ENCODE results near the gene UCHL1. TPM values are rescaled to one million over a fixed set of nuclear protein-coding genes. Genes with fewer than 3 reads are reported as not detected.

The UCHL1 gene
- total and polyA plus RNA-seq, 4 donors: 0.51 to 2.6 (median 0.70) TPM

DNA sequence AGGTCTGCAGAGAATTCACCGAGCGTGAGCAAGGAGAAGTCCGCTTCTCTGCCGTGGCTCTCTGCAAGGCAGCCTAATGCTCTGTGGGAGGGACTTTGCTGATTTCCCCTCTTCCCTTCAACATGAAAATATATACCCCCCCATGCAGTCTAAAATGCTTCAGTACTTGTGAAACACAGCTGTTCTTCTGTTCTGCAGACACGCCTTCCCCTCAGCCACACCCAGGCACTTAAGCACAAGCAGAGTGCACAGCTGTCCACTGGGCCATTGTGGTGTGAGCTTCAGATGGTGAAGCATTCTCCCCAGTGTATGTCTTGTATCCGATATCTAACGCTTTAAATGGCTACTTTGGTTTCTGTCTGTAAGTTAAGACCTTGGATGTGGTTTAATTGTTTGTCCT, 11.3 kb downstream of the UCHL1 start:
- H3K36me3 ChIP-seq (ENCODE audit: control insufficient read depth in 4 of 4, insufficient read depth in 3 of 4, low read depth in 1 of 4, low read length in 3 of 4): no peaks in the 10 kb centered on the region
- no peaks in the 10 kb centered on the region for H3K27me3 ChIP-seq (ENCODE audit: control insufficient read depth in 4 of 4, insufficient read depth in 4 of 4, low read length in 3 of 4)
- WGBS: 89% methylated on average over 7 of the region's 7 CpGs
- no peak overlapping the region for H3K9ac ChIP-seq (ENCODE audit: low read depth in 1 of 2, low read length in 2 of 2)
- H3K4me1 ChIP-seq (ENCODE audit: control insufficient read depth in 4 of 4, insufficient read depth in 4 of 4, low read length in 3 of 4): no peaks in the 10 kb centered on the region
- no peaks in the 10 kb centered on the region for H3K9me3 ChIP-seq (ENCODE audit: control insufficient read depth in 4 of 4, low read length in 3 of 4)
- H3K27ac ChIP-seq (ENCODE audit: low read depth in 1 of 2, low read length in 2 of 2): no peak overlapping the region
- DNase-seq (ENCODE audit: low spot score): no peak
- TF ChIP-seq JUND (IDR thresholded peaks at IDR 0.05) (no peak), GABPA (IDR thresholded peaks at IDR 0.05 in 1 of 2, conservative IDR thresholded peaks at IDR 0.05 in 1 of 2) (no peak), HNF4A (conservative IDR thresholded peaks at IDR 0.05) (no peak), FOXA2 (IDR thresholded peaks at IDR 0.05) (no peak), HNF4G (IDR thresholded peaks at IDR 0.05) (no peak), TAF1 (conservative IDR thresholded peaks at IDR 0.05) (no peak)
- TF ChIP-seq, protein P1, sequence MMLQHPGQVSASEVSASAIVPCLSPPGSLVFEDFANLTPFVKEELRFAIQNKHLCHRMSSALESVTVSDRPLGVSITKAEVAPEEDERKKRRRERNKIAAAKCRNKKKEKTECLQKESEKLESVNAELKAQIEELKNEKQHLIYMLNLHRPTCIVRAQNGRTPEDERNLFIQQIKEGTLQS (IDR thresholded peaks at IDR 0.05): no peak
- TF ChIP-seq, protein P2, sequence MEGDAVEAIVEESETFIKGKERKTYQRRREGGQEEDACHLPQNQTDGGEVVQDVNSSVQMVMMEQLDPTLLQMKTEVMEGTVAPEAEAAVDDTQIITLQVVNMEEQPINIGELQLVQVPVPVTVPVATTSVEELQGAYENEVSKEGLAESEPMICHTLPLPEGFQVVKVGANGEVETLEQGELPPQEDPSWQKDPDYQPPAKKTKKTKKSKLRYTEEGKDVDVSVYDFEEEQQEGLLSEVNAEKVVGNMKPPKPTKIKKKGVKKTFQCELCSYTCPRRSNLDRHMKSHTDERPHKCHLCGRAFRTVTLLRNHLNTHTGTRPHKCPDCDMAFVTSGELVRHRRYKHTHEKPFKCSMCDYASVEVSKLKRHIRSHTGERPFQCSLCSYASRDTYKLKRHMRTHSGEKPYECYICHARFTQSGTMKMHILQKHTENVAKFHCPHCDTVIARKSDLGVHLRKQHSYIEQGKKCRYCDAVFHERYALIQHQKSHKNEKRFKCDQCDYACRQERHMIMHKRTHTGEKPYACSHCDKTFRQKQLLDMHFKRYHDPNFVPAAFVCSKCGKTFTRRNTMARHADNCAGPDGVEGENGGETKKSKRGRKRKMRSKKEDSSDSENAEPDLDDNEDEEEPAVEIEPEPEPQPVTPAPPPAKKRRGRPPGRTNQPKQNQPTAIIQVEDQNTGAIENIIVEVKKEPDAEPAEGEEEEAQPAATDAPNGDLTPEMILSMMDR (IDR thresholded peaks at IDR 0.05; ENCODE audit: low read depth, low read length, missing input control): no peak
- TF ChIP-seq, protein P3, sequence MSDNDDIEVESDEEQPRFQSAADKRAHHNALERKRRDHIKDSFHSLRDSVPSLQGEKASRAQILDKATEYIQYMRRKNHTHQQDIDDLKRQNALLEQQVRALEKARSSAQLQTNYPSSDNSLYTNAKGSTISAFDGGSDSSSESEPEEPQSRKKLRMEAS (IDR thresholded peaks at IDR 0.05): no peak
- TF ChIP-seq, protein P4, sequence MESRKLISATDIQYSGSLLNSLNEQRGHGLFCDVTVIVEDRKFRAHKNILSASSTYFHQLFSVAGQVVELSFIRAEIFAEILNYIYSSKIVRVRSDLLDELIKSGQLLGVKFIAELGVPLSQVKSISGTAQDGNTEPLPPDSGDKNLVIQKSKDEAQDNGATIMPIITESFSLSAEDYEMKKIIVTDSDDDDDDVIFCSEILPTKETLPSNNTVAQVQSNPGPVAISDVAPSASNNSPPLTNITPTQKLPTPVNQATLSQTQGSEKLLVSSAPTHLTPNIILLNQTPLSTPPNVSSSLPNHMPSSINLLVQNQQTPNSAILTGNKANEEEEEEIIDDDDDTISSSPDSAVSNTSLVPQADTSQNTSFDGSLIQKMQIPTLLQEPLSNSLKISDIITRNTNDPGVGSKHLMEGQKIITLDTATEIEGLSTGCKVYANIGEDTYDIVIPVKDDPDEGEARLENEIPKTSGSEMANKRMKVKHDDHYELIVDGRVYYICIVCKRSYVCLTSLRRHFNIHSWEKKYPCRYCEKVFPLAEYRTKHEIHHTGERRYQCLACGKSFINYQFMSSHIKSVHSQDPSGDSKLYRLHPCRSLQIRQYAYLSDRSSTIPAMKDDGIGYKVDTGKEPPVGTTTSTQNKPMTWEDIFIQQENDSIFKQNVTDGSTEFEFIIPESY (IDR thresholded peaks at IDR 0.05): no peak
- H3K4me3 ChIP-seq (ENCODE audit: low read depth in 1 of 3, low read length in 3 of 3): no peak overlapping the region

DNA sequence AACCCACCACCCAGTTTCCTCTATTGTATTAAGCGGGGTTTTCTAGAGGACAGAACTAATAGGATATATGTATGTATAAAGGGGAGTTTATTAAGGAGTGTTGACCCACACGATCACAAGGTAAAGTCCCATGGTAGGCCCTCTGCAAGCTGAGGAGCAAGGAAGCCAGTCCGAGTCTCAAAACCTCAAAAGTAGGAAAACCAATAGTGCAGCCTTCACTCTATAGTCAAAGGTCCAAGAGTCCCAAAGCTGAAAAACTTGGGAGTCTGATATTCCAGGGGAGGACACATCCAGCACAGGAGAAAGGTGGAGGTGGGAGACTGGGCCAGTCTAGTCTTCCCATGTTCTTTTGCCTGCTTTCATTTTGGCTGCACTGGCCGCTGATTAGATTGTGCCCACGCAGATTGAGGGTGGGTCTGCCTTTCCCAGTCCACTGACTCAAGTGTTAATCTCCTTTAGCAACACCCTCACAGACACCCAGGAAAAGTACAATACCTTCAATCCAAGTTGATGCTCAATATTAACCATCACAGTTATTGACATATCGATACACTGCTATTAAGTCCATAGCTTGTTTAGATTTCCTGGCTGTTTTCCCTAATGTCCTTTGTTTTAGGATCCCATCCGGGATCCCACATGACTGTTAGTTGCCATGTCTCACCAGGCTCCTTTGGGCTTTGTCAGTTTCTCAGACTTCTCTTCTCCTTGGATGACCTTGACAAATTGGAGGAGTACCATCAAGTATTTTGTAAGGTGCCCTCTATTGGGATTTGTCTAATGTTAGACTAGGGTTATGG, 12.2 kb downstream of the UCHL1 start:
- Histone ChIP-seq H3K9ac (ENCODE audit: low read depth in 1 of 2, low read length in 2 of 2) (no peak overlapping the region), H3K27ac (ENCODE audit: low read depth in 1 of 2, low read length in 2 of 2) (no peak overlapping the region), H3K9me3 (ENCODE audit: control insufficient read depth in 4 of 4, low read length in 3 of 4) (no peaks in the 10 kb centered on the region), H3K4me1 (ENCODE audit: control insufficient read depth in 4 of 4, insufficient read depth in 4 of 4, low read length in 3 of 4) (no peaks in the 10 kb centered on the region), H3K36me3 (ENCODE audit: control insufficient read depth in 4 of 4, insufficient read depth in 3 of 4, low read depth in 1 of 4, low read length in 3 of 4) (no peaks in the 10 kb centered on the region), H3K27me3 (ENCODE audit: control insufficient read depth in 4 of 4, insufficient read depth in 4 of 4, low read length in 3 of 4) (no peaks in the 10 kb centered on the region), H3K4me3 (ENCODE audit: low read depth in 1 of 3, low read length in 3 of 3) (no peak overlapping the region)
- 79% methylated on average over 7 of the region's 7 CpGs for WGBS
- TF ChIP-seq EGR1 (IDR thresholded peaks at IDR 0.05; ENCODE audit: low read depth in 2 of 2) (no peak), FOXA2 (IDR thresholded peaks at IDR 0.05) (no peak), FOXA1 (IDR thresholded peaks at IDR 0.05) (no peak), TAF1 (conservative IDR thresholded peaks at IDR 0.05) (no peak), RXRA (IDR thresholded peaks at IDR 0.05) (no peak), HNF4G (IDR thresholded peaks at IDR 0.05) (no peak), GABPA (IDR thresholded peaks at IDR 0.05 in 1 of 2, conservative IDR thresholded peaks at IDR 0.05 in 1 of 2) (no peak), SP1 (IDR thresholded peaks at IDR 0.05) (no peak)
- TF ChIP-seq, protein P4 (IDR thresholded peaks at IDR 0.05): no peak
- TF ChIP-seq, protein P2 (IDR thresholded peaks at IDR 0.05; ENCODE audit: low read depth, low read length, missing input control): no peak
- TF ChIP-seq, protein P3 (IDR thresholded peaks at IDR 0.05): no peak
- no peak for DNase-seq (ENCODE audit: low spot score)
